GM12873 (cell line): ENCODE measurements around the gene UQCR11.

Experiments
- CTCF ChIP-seq: IDR thresholded peaks from 2 replicates; pipeline ENCODE4 v1.5.1; 2012; ENCODE audit warnings: low read depth, mild to moderate bottlenecking, moderate library complexity, low read length, control low read depth; ENCODE audit not compliant: insufficient read depth; ENCODE audit errors: missing control alignments

Gene UQCR11

GRCh38 chr19:1575323-1576241, 29.7 kb downstream of the UQCR11 start:
- TF ChIP-seq CTCF: no peak

- TF ChIP-seq CTCF: no peak
These were observed 30.7 kb downstream of the UQCR11 start for GRCh38 chr19:1574354-1575136.

- TF ChIP-seq CTCF: no peak
These were observed 32.5 kb downstream of the UQCR11 start for GRCh38 chr19:1572795-1573194.

- no peak for TF ChIP-seq CTCF
These were observed 33.9 kb downstream of the UQCR11 start for GRCh38 chr19:1571358-1571757.

GRCh38 chr19:1570836-1571235, 34.4 kb downstream of the UQCR11 start:
- TF ChIP-seq CTCF: no peak

- no peak for TF ChIP-seq CTCF
These were observed 35.3 kb downstream of the UQCR11 start for GRCh38 chr19:1569997-1570396.
